Stimulated activated CD8-positive, alpha-beta memory T cell treated with anti-CD3 and anti-CD28 coated beads, Interleukin-15, amount 100 ng/mL, for 1 hour (primary cell): ENCODE results near the gene FNBP1L.
"Not testable (repeated sequence)": the region's sequence is repeated elsewhere in the genome, so short reads cannot be mapped to it uniquely, and the experiment has no call there.

Source experiments
- DNase-seq: peaks from one replicate; pipeline ENCODE4 v3.0.0-alpha.2; 2020; ENCODE audit warnings: low read depth

FNBP1L gene

GRCh38 chr1:93573940-93574469 is 126.1 kb downstream of the FNBP1L start:
- DNase-seq: no peak

- DNase-seq: no peak
Observed at GRCh38 chr1:93574511-93574910, 126.6 kb downstream of the FNBP1L start.

DNA sequence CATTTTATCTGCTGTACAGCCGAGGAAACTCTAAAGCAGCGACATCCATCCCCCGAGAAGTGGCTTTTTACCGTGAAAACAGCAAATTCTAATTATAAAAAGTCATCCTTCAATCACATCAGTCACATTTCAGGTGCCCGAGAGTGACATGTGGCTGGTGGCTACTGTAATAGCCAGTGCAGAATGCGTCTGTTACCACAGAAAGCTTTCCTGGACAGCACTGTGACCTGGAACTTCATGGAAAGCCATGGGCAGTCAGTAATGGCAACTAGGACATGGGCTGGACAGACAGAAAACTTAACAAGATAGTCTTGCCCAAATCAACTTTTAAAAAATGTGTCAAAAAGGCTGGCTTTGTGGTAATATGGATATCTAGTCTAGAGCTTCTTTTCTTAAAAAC is 127.1 kb downstream of the FNBP1L start:
- DNase-seq: no peak

GRCh38 chr1:93575621-93576284 is 127.8 kb downstream of the FNBP1L start:
- no peak for DNase-seq

DNA sequence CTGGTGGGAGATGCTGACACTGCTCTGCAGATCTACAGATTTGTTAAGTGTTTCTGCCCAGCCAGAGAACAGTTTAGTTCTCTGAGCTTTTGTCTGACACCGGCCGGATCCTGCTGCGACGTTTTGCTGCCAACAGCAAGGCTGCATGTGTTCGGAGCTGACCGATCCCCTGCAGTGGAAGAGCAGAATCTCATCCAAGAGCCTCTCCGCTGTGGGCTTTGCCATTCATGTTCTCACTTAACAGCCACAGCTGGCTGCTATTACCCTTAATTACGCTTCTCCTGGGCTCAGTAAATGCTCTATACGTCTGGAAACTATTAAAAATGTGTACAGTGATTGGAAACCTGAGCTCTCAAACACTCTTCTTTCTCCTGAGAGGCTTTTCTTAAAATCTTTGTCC is 128.4 kb downstream of the FNBP1L start:
- DNase-seq: no peak

GRCh38 chr1:93576746-93577145 is 128.8 kb downstream of the FNBP1L start:
- no peak for DNase-seq

DNA sequence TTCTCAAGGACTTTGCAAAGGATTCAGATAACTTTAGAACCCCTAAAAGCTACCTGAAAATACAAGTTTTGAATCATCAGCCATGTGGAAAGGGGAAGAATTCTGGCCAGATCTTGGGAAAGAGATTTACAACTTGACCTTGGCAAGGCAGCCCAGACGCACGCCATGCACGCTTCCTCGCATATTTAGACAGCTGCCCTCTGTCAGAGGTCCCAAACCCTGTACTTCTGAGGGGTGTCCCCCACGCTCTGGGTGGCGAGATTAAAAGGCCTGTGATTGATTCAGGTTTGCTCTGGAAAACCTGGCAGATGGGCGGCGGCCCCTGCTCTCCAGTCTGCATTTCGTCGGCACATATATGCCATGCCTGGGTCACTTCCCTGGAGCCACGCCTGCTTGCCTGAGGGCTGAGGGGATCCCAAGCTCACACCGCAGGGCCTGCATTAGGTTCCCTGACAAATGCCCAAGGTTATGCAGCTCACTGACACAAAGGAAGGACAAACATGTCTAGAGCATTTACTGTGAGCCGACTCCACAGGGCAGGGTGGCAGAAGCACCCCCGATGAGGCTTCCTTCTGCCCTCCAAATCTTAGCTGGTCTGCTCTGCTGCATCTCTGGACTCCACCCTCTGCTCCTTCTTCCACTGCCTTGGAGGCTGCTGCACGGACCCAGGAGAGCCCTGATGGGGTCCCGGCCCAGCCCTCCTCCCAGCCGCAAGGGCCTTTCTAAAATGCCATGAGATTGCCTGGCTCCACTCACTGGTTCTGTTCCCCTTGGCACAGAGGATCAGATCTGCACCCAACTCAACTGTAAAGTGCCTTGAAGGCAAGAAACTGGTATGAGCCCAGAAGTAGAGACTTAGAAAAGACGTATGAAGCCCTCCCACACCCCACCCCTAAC is 129.9 kb downstream of the FNBP1L start:
- DNase-seq: no peak

- DNase-seq: no peak
Observed at GRCh38 chr1:93578433-93578830, 130.5 kb downstream of the FNBP1L start.

DNA sequence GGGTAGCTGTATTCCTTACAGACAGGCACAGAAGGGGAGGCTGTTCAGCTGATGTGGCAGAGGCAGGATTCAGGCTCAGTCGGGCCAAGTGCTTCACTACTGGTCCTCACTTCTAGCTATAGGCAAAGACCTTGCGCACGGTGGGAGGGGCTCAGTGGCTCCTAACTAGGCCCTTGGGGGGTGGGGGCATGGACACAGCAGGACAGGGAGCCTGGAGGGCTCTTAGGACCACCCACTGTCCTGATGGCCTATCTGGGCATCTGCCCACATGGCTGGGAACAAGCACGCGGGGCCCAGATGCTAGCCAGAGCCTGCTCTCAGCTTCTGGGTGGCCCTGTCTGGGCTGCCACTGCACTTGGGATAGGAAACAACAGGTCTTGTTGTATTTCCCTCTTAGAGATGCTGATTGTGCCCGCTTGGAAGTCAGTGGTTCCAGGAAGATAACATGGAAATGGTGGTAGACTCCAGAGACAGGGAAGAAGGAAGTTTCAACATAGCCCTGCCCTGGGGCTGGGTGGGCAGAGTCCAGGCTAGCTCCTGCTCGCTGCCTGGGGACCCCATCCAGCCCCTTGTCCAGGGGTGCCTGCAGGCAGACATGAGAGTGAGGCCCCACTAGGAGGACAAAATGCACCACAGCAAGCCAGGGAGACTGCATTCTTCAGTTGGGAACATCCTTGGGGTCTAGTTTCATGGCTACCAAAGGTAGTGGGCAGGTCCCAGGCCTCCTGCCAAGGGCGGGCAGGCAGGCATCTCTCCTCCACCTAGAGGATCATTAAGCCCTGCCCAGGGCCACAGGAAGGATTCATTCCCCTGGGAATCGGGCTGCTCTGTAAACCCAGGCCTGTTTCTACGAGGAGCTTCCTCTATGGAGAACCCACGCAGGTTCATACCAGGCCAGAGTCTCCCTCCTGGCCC is 131.2 kb downstream of the FNBP1L start:
- DNase-seq: no peak

DNA sequence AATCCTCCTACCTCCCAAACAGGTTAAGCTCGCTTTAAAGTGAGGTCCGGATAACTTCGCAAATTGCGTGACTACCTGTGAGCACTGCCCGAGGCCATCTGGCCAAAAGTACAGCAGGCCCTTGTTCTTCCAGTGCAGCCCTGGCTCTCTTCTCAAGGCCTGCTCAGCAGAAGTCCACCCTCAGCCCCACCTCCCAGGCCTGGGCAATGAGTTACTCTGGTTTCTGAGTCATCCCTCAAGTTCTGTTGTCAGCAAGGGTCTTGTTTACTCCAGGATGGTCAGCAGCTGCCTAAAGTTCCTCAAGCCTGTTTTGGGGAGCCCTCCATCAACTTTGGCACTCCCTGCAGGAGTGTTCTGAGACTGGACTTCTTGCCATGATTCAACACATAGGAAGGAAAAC is 132.0 kb downstream of the FNBP1L start:
- DNase-seq: no peak

DNA sequence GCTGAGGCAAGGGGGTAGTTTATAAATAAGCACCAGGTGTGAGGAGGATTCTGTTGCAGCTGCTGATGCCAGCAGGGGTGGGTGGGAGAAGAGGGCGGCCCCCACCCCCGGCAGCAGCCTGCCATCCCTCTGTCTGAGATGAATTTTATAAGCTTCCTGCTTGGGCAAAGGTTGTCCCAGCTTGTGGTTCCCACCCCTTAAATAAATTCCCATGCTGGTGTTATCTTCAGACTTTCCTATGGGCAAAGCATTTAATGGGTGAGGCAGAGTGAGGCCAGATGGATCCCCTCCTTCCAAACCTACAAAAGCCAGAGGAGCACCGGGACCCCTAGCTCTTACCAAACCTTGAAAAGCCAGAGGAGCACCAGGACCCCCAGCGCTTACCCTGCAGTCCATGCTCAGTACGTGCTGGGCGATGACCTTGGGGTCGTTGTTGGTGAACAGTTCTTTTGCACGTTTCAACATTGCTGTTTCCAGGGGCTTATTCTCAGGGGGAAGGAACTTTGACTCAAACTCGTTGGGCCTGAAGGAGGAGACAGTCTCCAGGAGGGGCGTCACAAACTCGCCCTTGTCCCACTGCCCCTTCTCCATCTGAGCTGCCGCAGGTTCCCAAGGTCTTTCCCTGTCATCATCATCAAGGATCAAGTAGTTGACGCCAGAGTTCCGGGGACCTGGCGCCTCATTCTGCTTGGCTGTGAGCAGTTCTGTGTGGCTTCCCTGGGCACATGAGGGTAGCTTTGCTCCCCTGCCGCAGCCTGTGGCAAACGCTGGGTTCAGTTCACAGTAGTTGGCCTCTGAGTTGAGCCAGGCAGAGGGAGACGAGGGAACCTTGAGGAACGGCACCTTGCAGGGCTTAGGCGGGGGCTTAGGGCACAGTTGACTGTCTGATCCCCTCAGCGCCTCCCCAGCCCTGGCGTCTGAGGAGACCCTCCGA is 134.3 kb downstream of the FNBP1L start:
- no peak for DNase-seq

DNA sequence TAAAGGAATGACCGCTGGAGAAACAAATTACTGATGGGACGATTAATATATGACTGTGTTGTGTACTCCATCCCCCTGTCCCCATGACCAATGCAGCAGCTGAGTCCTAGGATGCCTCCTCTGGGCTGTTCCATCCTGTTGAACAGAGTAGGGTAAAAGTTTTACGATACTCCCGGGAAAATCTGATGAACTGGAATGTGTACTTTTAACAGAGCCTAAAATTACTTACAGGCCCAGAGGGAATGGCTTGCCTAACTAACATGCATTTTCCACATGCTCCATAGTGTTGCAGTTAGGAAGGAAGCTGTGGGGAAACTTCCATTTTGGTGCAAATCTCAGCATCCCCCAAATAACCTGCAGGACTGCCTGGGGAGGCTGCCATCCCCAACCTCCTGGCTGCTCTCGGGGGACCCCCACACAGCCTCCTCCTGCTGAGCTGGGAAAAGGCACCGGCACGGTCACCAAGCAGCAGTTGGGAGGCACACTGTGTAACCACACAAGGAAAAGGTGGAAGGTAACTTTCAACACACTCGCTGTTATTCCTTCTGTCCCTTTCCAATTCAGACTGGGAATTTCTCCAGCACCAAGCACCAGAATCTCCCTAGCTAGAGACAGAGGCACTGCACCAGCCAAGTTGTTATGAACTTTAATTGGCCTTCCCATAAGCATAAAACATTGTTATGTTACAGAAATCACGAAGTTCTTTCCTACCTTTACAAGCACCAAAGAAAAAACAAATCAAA is 136.5 kb downstream of the FNBP1L start:
- no peak for DNase-seq

DNA sequence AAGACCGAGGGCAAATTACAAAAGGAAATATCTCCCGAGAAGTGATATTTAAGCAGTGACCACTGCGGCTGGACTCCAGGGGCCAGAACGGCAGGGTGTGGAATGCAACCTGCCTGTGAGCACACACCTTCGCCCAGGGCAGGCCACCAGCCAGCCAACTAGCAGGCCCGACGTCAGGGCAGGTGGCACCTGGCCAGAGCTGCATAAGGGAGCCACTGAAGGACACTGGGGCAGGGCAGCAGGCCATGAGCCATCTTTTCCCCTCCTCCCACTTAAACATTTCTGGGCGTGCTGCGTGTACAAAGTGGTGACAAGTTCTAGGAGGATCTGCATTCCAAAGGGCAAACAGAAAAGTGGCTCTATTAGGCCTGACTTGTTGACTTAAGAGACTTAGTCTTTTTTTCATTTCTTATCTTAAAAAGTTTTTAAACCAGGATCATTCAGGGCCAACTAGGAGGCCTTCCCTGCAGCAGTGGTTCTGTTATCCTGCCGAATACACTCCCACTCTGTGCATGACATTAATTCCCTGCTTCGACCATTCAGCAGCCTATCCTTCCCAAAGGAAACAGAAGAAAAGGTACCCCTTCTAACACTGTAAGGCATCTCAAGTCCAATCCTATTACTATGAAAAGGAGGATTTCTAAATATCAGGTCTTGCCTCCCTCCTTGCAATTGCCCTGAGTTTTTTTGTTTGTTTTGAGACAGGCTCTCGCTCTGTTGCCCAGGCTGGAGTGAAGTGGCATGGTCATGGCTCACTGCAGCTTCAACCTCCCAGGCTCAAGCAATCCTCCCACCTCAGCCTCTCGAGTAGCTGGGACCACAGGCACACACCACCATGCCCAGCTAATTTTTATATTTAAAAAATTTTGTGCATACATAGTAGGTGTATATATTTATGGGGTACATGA is 137.4 kb downstream of the FNBP1L start:
- DNase-seq: no peak

- no peak for DNase-seq
Observed at GRCh38 chr1:93587354-93587753, 139.4 kb downstream of the FNBP1L start.

DNA sequence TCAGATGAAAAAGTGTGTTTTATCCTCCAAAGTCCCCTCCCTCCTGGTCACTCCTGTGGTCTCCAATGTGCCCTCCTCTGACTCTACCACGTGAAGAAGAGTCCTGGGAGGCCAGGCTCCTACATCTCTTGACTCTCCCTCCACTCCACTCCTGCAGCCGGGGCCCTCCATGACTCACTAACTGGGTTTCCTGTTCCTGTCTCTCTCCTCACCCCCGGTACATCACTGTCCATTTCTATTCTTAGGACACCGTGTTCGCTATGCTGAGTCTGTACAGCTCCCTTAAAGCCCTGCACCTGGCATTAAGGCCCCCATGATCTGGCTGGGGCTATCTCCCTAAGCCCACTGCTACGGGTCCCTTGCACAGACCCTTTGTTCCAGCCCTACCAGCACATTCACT is 140.3 kb downstream of the FNBP1L start:
- no peak for DNase-seq

- no peak for DNase-seq
Observed at GRCh38 chr1:93588955-93589354, 141.0 kb downstream of the FNBP1L start.

GRCh38 chr1:93591291-93591675 is 143.4 kb downstream of the FNBP1L start:
- not testable (repeated sequence) for DNase-seq

DNA sequence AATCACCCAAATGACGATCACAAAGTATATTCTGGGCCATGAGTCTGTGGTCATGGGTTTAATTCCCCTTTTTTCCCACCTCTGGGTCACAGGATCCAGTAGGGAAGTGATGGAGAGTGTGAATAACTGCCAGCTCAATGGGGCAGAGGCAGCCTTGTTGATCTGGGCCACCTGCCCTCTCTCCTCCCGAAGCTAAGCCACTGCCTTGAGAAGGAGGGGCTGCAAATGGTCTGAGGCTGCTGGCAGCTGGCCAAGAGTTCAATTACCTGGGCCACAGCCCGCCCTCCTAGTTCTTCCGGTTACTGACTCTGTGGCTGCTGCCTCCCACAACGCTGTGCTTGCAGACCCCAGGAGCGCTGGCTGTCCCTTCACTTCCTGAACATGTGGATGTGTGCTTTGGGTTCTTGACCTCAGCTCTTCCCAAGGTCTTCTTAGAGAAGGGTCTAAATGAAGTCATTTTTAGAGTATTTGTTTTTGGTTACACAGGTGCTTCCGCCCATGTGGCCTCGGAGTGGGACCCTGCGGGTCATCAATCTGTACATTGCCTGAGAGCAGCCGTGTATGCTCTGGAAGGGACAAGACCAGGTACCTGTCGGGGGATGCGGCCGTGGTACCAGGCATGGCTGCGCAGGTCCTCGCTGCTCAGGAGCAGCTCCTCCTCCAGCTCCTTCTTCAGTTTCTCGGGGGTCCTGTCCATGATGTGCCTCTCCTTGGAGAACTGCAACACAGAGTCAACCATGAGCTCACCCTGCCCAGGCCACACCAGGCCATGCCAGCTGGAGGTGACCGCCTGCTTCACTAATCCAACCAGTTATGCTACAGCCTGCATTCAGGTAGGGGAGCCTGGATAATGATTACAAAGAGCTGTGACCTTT is 144.0 kb downstream of the FNBP1L start:
- DNase-seq: no peak
